Measurements from ENCODE around the gene CEBPZ. TPM values are rescaled to one million over a fixed set of nuclear protein-coding genes. Genes with fewer than 3 reads are reported as not detected.

Gene CEBPZ
- total and polyA plus RNA-seq, 2 of the 13 experiments (the other 11 are each of a cell fraction or from before 2014, with no cell fraction given) = 14.4 to 117 TPM

DNA sequence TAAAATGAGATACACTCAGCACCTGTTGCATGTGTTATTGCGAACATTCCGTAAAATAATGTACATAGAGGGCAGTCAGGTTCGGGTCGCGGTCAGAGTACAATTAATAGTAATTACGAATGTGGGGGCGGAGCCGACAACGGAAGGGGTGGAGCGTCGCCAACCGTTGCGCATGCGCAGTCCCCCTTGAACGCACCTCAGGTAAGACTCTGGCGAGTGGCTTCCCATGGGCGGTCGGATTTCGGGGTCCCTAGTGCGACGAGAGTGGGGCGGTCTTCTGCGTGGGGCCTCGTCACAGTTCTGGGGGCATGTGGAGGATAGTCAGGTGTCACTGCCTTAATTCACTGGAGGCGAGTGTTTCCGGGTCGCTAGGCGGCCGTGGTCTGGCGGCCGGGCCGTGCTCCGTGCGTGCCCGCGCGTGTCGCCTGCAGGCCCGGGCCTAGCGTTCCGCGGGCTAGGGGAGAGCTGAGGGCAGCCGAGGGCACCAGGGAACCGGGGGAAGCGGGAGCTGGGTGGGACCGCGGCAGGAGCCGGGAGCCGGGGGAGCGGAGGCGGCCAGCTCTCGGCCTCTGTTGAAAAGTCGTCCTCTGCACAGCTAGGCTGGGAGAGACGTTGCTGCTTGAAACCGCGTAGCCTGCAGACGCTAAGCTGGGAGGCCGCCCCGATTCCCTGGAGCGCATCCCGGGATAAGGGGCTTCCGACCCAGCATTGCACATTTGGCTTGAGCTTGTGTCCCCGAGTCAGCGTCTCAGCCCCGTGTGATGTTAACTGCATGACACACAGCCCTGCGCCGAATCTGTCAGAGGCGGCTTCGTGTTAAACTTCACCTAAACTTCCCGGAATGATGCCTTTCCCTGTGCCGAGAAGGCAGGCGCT, 34.8 kb downstream of the CEBPZ start, which contains the start of gene CEBPZOS (continued):
- TF ChIP-seq, protein P1, sequence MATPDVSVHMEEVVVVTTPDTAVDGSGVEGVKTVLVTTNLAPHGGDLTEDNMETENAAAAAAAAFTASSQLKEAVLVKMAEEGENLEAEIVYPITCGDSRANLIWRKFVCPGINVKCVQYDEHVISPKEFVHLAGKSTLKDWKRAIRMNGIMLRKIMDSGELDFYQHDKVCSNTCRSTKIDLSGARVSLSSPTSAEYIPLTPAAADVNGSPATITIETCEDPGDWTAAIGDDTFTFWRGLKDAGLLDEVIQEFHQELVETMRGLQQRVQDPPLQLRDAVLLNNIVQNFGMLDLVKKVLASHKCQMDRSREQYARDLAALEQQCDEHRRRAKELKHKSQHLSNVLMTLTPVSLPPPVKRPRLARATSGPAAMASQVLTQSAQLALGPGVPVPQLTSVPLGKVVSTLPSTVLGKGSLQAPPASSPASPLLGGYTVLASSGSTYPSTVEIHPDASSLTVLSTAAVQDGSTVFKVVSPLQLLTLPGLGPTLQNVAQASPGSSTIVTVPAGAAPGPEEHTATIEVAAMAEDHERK (CRISPR knock-in tag; IDR thresholded peaks at IDR 0.05; ENCODE audit: low read depth) = peak; percentile 61
- no peak for TF ChIP-seq NCOA5 (CRISPR knock-in tag; IDR thresholded peaks at IDR 0.05)
- TF ChIP-seq KAT2B (IDR thresholded peaks at IDR 0.05; ENCODE audit: borderline replicate concordance, low read depth, low read length) = no peak
- TF ChIP-seq, protein P2, sequence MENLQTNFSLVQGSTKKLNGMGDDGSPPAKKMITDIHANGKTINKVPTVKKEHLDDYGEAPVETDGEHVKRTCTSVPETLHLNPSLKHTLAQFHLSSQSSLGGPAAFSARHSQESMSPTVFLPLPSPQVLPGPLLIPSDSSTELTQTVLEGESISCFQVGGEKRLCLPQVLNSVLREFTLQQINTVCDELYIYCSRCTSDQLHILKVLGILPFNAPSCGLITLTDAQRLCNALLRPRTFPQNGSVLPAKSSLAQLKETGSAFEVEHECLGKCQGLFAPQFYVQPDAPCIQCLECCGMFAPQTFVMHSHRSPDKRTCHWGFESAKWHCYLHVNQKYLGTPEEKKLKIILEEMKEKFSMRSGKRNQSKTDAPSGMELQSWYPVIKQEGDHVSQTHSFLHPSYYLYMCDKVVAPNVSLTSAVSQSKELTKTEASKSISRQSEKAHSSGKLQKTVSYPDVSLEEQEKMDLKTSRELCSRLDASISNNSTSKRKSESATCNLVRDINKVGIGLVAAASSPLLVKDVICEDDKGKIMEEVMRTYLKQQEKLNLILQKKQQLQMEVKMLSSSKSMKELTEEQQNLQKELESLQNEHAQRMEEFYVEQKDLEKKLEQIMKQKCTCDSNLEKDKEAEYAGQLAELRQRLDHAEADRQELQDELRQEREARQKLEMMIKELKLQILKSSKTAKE (CRISPR knock-in tag; IDR thresholded peaks at IDR 0.05; ENCODE audit: borderline replicate concordance) = no peak
- no peak for TF ChIP-seq ZNF75D (CRISPR knock-in tag; IDR thresholded peaks at IDR 0.05; ENCODE audit: borderline replicate concordance)
- TF ChIP-seq ZNF160 (CRISPR knock-in tag; IDR thresholded peaks at IDR 0.05) = peak; percentile 91; the same call in 1 of the 2 replicates
- TF ChIP-seq NFYB (CRISPR knock-in tag; IDR thresholded peaks at IDR 0.05) = no peak
- no peak for TF ChIP-seq TCF7L2 (IDR thresholded peaks at IDR 0.05; ENCODE audit: low read depth, low read length)
- TF ChIP-seq, protein P3, sequence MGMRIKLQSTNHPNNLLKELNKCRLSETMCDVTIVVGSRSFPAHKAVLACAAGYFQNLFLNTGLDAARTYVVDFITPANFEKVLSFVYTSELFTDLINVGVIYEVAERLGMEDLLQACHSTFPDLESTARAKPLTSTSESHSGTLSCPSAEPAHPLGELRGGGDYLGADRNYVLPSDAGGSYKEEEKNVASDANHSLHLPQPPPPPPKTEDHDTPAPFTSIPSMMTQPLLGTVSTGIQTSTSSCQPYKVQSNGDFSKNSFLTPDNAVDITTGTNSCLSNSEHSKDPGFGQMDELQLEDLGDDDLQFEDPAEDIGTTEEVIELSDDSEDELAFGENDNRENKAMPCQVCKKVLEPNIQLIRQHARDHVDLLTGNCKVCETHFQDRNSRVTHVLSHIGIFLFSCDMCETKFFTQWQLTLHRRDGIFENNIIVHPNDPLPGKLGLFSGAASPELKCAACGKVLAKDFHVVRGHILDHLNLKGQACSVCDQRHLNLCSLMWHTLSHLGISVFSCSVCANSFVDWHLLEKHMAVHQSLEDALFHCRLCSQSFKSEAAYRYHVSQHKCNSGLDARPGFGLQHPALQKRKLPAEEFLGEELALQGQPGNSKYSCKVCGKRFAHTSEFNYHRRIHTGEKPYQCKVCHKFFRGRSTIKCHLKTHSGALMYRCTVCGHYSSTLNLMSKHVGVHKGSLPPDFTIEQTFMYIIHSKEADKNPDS (CRISPR knock-in tag; IDR thresholded peaks at IDR 0.05) = no peak
- peak; percentile 70; the same call in 1 of the 2 replicates for TF ChIP-seq ESRRA (CRISPR knock-in tag; IDR thresholded peaks at IDR 0.05; ENCODE audit: low read depth)
- TF ChIP-seq KDM1A (CRISPR knock-in tag; IDR thresholded peaks at IDR 0.05) = no peak
- TF ChIP-seq, protein P4, sequence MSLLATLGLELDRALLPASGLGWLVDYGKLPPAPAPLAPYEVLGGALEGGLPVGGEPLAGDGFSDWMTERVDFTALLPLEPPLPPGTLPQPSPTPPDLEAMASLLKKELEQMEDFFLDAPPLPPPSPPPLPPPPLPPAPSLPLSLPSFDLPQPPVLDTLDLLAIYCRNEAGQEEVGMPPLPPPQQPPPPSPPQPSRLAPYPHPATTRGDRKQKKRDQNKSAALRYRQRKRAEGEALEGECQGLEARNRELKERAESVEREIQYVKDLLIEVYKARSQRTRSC (CRISPR knock-in tag; IDR thresholded peaks at IDR 0.05; ENCODE audit: low read depth) = peak; percentile 92
- TF ChIP-seq ZNF777 (CRISPR knock-in tag; IDR thresholded peaks at IDR 0.05) = peak; percentile 77
- TF ChIP-seq ZFP62 (CRISPR knock-in tag; IDR thresholded peaks at IDR 0.05) = no peak
- TF ChIP-seq POLR2AphosphoS2 (IDR thresholded peaks at IDR 0.05; ENCODE audit: low read depth, low read length) = no peak
- peak; percentile 99; the same call in 1 of the 2 replicates for TF ChIP-seq CAMTA2 (CRISPR knock-in tag; IDR thresholded peaks at IDR 0.05; ENCODE audit: borderline replicate concordance)
- no peak for TF ChIP-seq CBX2 (IDR thresholded peaks at IDR 0.05; ENCODE audit: low read depth, low read length)
- TF ChIP-seq CBX2 (CRISPR knock-in tag; IDR thresholded peaks at IDR 0.05; ENCODE audit: low read depth) = no peak
